ENCODE data around the gene ISM2.

Gene ISM2

DNA sequence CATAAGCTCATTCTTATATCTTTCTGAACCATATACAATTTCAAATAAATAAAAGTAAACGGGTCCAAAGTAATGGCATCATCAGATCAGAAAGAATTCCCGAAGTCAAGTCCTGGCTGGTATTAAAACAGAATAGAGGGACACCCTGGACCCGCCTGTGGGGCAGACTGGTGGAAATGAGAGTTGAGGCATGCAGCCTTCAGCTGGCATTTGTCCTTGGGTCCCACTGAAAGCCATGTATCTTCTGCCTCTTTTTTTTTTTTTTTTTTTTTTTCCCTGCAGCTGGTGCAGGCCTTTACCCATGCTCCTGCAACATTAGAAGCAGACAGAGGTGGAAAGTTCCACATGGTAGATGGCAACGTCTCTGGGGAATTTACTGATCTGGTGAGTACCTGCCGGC lies 30.8 kb downstream of the ISM2 start:
- CTCF ChIA-PET = interaction anchor here (1.1 to 3.9 kb wide), 3 partner anchors 8 to 152 kb away, joined by 3 to 27 read pairs (median 3); no protein-coding TSS in a partner anchor
- no peak for DNase-seq (ENCODE audit: extremely low spot score)
- POLR2A ChIA-PET = interaction anchor here (0.6 kb wide), 1 partner anchor 224 kb away, joined by 7 read pairs; no protein-coding TSS in a partner anchor
- TF ChIP-seq, protein P1, sequence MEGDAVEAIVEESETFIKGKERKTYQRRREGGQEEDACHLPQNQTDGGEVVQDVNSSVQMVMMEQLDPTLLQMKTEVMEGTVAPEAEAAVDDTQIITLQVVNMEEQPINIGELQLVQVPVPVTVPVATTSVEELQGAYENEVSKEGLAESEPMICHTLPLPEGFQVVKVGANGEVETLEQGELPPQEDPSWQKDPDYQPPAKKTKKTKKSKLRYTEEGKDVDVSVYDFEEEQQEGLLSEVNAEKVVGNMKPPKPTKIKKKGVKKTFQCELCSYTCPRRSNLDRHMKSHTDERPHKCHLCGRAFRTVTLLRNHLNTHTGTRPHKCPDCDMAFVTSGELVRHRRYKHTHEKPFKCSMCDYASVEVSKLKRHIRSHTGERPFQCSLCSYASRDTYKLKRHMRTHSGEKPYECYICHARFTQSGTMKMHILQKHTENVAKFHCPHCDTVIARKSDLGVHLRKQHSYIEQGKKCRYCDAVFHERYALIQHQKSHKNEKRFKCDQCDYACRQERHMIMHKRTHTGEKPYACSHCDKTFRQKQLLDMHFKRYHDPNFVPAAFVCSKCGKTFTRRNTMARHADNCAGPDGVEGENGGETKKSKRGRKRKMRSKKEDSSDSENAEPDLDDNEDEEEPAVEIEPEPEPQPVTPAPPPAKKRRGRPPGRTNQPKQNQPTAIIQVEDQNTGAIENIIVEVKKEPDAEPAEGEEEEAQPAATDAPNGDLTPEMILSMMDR (IDR thresholded peaks at IDR 0.05; ENCODE audit: control extremely low read depth, extremely low read depth, low read depth, missing control alignments) = no peak

GRCh38 chr14:77459072-77459723 lies 39.4 kb downstream of the ISM2 start:
- POLR2A ChIA-PET = interaction anchor here (0.6 to 2.1 kb wide), 4 partner anchors 39 to 138 kb away, joined by 3 to 6 read pairs (median 4); partner anchors contain the start of genes GSTZ1, ISM2 and POMT2
- CTCF ChIA-PET = interaction anchor here (0.7 to 3.8 kb wide), 41 partner anchors 8 to 1108 kb away, joined by 3 to 61 read pairs (median 4); partner anchors contain the start of genes GSTZ1, ISM2, POMT2 and SAMD15
- DNase-seq (ENCODE audit: extremely low spot score) = peak; percentile 55
- TF ChIP-seq, protein P1 (IDR thresholded peaks at IDR 0.05; ENCODE audit: control extremely low read depth, extremely low read depth, low read depth, missing control alignments) = peak; percentile 75

- ChIA-PET POLR2A (interaction anchor here (0.5 to 2.1 kb wide), 5 partner anchors 40 to 1240 kb away, joined by 3 to 12 read pairs (median 4); partner anchors contain the start of genes GSTZ1, ISM2 and POMT2), CTCF (interaction anchor here (0.9 to 3.8 kb wide), 29 partner anchors 10 to 1108 kb away, joined by 3 to 61 read pairs (median 4); partner anchors contain the start of gene ISM2)
- no peak for DNase-seq (ENCODE audit: extremely low spot score)
- TF ChIP-seq, protein P1 (IDR thresholded peaks at IDR 0.05; ENCODE audit: control extremely low read depth, extremely low read depth, low read depth, missing control alignments) = no peak
These were observed 40.2 kb downstream of the ISM2 start for GRCh38 chr14:77458249-77458950.

GRCh38 chr14:77457522-77458248 lies 40.9 kb downstream of the ISM2 start, which contains the start of the genes AHSA1 and VIPAS39:
Gene AHSA1, plus strand, starts transcription at chr14:77458093. Its CDS starts 97 bp downstream, at chr14:77458190.
Gene VIPAS39, minus strand, starts transcription at chr14:77457601. Its CDS starts 3,499 bp downstream, at chr14:77454102.
- CTCF ChIA-PET = interaction anchor here (1.0 to 3.8 kb wide), 7 partner anchors 15 to 94 kb away, joined by 3 to 61 read pairs (median 6); no protein-coding TSS in a partner anchor
- TF ChIP-seq, protein P1 (IDR thresholded peaks at IDR 0.05; ENCODE audit: control extremely low read depth, extremely low read depth, low read depth, missing control alignments) = no peak
- POLR2A ChIA-PET = interaction anchor here (0.5 to 2.1 kb wide), 8 partner anchors 8 to 1241 kb away, joined by 3 to 12 read pairs (median 4); partner anchors contain the start of genes GSTZ1 and POMT2
- peak; percentile 92 for DNase-seq (ENCODE audit: extremely low spot score)

DNA sequence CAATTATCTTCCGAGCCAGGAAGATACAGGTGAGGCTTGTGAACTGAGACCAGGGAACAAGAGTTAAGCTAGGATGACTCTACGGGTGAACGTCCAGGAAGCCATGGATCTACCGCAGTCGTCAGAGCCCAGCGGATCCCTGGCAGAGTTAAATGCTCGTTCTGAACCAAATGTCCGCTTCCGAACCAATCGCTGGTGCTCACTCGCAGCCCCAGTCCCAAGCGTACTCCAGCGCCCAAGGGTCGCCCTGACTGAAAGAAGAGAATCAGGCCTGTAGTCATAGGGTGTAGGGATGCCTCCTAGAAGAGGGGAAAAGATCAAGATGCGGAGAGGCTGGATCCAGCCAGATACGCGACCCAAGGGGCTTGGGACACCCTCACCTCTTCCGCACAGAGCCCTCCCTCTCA lies 41.5 kb downstream of the ISM2 start:
- POLR2A ChIA-PET = interaction anchor here (0.6 to 2.1 kb wide), 6 partner anchors 9 to 1012 kb away, joined by 3 to 5 read pairs (median 4); partner anchors contain the start of genes GSTZ1 and POMT2
- TF ChIP-seq, protein P1 (IDR thresholded peaks at IDR 0.05; ENCODE audit: control extremely low read depth, extremely low read depth, low read depth, missing control alignments) = no peak
- DNase-seq (ENCODE audit: extremely low spot score) = no peak
- CTCF ChIA-PET = interaction anchor here (1.0 to 3.8 kb wide), 4 partner anchors 18 to 95 kb away, joined by 3 to 61 read pairs (median 4); no protein-coding TSS in a partner anchor
